Activated naive CD8-positive, alpha-beta T cell treated with anti-CD3 and anti-CD28 coated beads, Interleukin-2, amount 50 U/mL, for 24 hours (primary cell): ENCODE results near the gene TADA1.

Experiments used
- ATAC-seq: fragments of 150-1000 bp; cut with Tn5 transposase; one replicate; pipeline ENCODE4 v1.10.0; 2021
- DNase-seq: peaks from one replicate; pipeline ENCODE4 v3.0.0; 2021
- H3K27ac Mint-ChIP-seq: one replicate; pipeline ENCODE4 v1.8.0; 2021; ENCODE audit warnings: mild to moderate bottlenecking, mixed read lengths
- H3K27me3 Mint-ChIP-seq: one replicate; pipeline ENCODE4 v1.8.0; 2021; ENCODE audit warnings: mixed read lengths
- H3K36me3 Mint-ChIP-seq: one replicate; pipeline ENCODE4 v1.8.0; 2021; ENCODE audit warnings: low read depth, mixed read lengths
- H3K4me1 Mint-ChIP-seq: one replicate; pipeline ENCODE4 v1.8.0; 2021; ENCODE audit warnings: mixed read lengths
- H3K4me3 Mint-ChIP-seq: one replicate; pipeline ENCODE4 v1.8.0; 2021; ENCODE audit warnings: mild to moderate bottlenecking, moderate library complexity, mixed read lengths
- H3K9me3 Mint-ChIP-seq: one replicate; pipeline ENCODE4 v1.8.0; 2021; ENCODE audit warnings: mixed read lengths

The TADA1 gene, protein sequence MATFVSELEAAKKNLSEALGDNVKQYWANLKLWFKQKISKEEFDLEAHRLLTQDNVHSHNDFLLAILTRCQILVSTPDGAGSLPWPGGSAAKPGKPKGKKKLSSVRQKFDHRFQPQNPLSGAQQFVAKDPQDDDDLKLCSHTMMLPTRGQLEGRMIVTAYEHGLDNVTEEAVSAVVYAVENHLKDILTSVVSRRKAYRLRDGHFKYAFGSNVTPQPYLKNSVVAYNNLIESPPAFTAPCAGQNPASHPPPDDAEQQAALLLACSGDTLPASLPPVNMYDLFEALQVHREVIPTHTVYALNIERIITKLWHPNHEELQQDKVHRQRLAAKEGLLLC

DNA sequence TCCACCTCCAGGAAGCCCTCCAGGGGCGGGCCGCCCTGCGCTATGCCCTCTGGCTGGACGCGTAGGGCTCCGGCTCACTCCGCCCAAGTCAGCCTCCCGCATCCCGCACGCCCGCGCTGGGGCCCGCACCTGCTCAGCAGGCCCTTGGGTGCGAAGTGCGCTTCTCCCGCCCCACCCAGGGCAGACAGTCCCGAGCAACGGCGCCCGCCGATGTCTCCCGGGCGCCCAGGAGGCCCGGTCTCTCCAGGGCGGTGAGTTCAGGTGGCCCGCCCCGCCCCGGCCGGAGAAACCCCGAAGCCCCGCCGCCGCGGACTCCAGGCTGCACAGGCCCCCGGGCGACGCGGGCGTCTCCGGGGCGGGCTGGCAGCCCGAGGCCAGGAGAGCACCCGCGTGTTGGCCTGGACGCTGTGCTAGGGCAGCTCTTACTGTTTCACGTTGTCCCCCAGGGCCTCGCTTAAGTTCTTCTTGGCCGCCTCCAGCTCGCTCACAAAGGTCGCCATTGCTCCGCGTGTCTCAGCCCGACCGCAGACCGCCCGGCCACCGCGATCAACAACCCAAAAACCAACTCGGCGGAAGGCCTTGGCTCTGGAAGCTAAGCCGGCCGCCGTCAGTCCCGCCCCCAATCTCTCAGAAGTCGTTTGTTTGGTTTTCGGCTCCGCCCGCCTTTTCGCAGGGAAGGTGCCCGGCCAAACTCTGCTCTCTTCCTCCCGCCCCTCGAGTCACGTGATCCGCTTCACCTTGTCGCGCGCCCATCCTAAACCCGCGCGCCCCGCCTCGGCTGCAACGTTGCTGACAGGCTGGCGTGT is at the start of gene TADA1:
Gene TADA1, minus strand, starts transcription at position 531 of the 806 bp plus-strand sequence. Its CDS starts 31 bp downstream, at position 500.
- Mint-ChIP-seq H3K4me1 (peaks cover 55% of the 10 kb centered on the region), H3K4me3 (peak within 1 kb of the TSS; percentile 95), H3K27ac (peak within 1 kb of the TSS; percentile 99), H3K9me3 (no peaks in the 10 kb centered on the region), H3K36me3 (peaks cover 10% of the 10 kb centered on the region), H3K27me3 (peaks cover 4% of the 10 kb centered on the region)
- ATAC-seq (peak; percentile 94), DNase-seq (peak; percentile 98)

DNA sequence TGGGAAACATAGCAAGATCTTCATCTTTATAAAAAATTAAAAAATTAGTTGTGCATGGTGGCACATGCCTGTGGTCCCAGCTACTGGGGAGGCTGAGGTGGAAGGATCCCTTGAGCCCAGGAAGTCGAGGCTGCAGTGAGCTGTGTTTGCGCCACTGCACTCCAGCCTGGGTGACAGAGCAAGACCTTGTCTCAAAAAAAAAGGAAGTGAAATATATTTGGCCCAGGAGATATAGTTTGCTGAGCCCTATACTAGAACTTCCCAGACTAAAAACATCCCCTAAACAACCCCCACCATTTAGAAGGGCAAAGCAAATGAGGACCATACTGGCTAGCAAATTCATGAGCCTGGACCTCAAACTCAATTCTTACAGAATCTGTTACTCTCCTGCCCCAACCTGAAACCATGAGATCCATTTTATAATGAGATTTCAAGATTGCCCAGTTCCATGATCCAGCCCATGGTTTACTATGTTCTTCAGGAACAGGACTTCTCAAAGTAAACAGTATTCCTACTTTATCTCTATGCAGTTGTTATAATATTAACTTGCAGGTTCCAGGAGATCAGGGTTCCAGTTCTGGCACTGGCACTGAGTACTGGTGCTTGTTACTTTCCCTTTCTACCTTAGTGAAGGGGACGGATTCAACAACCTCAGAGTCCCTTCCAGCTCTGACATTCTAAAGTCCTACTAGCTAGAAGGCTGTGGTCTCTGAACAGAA is 48.9 kb upstream of the TADA1 start:
- no peaks in the 10 kb centered on the region for H3K36me3 Mint-ChIP-seq
- no peaks in the 10 kb centered on the region for H3K4me1 Mint-ChIP-seq
- no peak for ATAC-seq
- H3K4me3 Mint-ChIP-seq = no peak overlapping the region
- DNase-seq = no peak
- no peak overlapping the region for H3K27ac Mint-ChIP-seq
- peaks cover 25% of the 10 kb centered on the region for H3K27me3 Mint-ChIP-seq
- H3K9me3 Mint-ChIP-seq = no peaks in the 10 kb centered on the region

DNA sequence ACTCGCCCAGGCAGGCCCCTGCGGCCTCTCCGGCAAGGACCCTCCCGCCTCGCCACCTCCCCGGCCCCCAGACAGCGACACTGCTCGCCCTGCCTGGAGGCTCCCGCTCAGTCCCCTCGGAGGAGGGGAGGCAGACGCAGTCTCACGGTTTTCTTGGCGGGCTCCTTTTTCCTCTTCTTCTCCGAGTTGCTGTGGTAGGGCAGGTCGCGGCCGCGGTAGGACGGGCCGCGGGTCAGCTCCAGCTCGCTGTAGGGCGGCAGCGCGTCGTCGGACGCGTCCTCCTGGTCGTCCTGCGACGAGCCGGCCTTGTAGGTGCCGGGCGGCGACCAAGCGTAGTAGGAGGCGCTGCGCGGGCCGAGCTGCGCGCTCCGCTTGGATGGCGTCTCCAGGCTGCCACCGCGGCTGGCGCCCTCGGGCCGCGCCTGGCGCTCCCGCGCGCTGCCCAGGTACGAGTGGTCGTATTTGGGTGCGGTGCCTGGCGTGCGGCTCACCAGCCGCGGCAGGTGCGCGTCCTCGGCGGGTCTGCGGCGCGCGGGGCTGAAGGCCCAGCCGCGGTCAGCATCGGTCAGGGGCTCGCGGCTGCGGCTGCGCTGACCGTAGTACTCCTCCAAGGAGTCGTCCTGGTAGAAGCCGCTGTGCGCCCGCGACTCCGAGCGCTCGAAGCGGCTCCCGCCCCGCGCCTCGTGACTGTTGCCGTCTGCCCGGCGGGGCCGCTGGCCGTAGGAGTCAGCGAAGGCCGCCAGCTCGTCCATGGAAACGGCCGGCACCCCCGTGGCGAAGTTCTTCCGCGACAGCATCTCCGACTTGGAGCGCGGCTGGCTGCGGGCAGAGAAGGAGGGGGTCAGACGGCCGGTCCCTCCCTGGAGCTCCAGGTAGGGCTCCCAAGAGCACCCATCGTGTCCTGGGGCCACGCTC is 44.8 kb upstream of the TADA1 start:
- Mint-ChIP-seq H3K4me1 (no peaks in the 10 kb centered on the region), H3K4me3 (no peak overlapping the region), H3K27me3 (peaks cover 39% of the 10 kb centered on the region), H3K9me3 (no peaks in the 10 kb centered on the region), H3K27ac (no peak overlapping the region), H3K36me3 (no peaks in the 10 kb centered on the region)
- ATAC-seq = no peak
- DNase-seq = no peak

DNA sequence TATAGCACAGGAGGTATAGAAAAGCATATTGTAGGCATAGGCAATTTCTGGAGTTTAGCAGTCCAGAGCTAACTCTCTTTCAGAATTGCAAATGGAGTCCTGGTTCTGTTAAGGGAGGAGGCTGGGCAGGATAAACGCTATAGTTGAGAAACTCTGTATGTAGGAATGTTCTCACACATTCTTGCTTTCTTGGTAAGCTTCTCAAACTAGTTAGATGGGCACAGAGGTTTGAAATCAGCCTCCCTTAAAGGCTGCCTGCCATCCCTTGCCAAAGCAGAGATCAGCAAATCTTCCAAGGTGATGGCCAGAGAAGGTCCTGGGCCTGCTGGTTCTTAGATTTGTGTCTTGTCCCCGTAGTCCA is 42.9 kb upstream of the TADA1 start:
- Mint-ChIP-seq H3K4me1 (no peaks in the 10 kb centered on the region), H3K36me3 (no peaks in the 10 kb centered on the region), H3K27ac (no peak overlapping the region), H3K9me3 (no peaks in the 10 kb centered on the region), H3K27me3 (peaks cover 39% of the 10 kb centered on the region), H3K4me3 (no peak overlapping the region)
- DNase-seq (no peak), ATAC-seq (no peak)

DNA sequence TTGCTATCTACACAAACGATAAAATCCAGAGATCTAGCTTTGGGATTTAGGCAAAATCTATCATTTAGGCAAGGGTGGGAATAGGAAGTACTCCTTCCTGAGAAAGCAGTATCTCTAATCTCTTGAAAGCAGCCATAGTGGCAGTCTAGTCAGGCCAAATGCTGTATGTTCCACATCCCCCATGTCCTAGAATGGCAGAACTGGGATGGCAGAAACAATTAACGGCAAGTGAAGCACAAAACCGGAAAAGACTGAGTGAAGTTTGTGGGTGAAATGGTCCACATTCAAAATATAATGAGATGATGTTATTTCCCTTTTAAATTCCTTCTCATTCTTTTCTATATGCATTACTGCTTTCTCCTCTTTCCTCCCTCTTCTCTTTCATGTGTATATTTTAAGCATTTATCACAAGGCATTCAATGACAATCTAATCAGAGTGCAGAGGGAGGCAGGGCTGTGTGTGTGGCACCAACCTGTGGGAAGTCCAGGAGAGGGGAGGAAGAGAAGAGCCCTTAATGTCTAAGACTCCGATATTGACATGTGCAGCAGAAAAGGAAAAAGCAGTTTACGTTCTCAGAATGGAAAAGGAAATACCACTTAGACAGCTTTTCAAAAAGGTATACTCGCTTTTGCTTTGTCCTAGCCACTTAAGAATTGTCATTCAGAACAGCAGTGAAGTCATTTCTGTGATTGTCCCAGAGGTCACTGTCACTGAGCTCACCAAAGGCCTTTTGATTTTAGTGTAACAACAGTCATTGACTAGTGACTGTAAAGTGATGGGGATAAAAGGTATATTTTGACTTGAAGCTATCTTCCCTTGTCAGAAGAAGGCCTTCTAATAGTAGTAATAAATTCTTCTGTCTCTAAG is 42.3 kb upstream of the TADA1 start:
- H3K4me3 Mint-ChIP-seq = no peak overlapping the region
- H3K4me1 Mint-ChIP-seq = no peaks in the 10 kb centered on the region
- DNase-seq (no peak), ATAC-seq (no peak)
- no peaks in the 10 kb centered on the region for H3K36me3 Mint-ChIP-seq
- no peak overlapping the region for H3K27ac Mint-ChIP-seq
- H3K9me3 Mint-ChIP-seq = no peaks in the 10 kb centered on the region
- H3K27me3 Mint-ChIP-seq = peaks cover 39% of the 10 kb centered on the region

DNA sequence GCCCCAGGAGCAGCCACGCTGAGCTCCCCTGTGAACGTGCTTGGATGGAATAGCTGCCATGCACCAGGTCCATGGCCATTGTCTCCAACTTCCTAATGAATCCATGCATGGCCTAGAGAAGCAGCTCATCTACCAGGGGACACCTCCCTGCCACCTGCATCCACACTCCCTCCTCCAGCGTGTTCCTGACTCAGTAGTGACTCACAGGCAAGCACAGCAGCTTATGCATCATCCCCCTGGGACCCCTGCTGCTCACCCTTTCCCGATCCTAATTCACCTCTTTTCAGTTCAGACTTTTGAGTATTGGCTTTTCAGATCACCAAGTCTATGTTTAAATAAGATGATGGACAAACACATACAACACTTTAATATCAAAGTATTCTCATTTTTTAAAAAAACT is 39.9 kb upstream of the TADA1 start:
- Mint-ChIP-seq H3K4me3 (no peak overlapping the region), H3K36me3 (no peaks in the 10 kb centered on the region), H3K27ac (no peak overlapping the region), H3K27me3 (peaks cover 26% of the 10 kb centered on the region), H3K4me1 (no peaks in the 10 kb centered on the region), H3K9me3 (no peaks in the 10 kb centered on the region)
- no peak for DNase-seq
- ATAC-seq = no peak

DNA sequence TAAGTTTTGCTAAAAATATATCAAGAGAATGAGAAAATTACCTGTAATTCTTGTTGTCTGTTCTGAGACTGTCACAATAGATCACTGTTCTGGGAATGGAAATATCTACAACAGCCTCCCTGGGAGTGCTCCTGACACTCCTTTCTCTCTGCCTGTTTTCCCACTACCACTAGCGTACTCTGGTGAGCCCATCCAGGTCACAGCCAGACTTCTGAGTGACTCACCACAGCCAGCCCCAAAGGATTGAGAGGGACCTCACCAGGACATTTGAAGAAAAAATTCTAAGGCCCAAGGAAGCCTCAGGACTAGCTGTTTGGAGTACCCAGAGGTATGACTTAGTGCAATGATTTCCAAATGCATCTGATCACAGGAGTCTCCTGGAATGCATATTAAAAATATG is 39.0 kb upstream of the TADA1 start:
- Mint-ChIP-seq H3K4me1 (peaks cover 5% of the 10 kb centered on the region), H3K4me3 (no peak overlapping the region), H3K27ac (no peak overlapping the region), H3K36me3 (no peaks in the 10 kb centered on the region), H3K27me3 (peaks cover 21% of the 10 kb centered on the region), H3K9me3 (no peaks in the 10 kb centered on the region)
- ATAC-seq (no peak), DNase-seq (no peak)

DNA sequence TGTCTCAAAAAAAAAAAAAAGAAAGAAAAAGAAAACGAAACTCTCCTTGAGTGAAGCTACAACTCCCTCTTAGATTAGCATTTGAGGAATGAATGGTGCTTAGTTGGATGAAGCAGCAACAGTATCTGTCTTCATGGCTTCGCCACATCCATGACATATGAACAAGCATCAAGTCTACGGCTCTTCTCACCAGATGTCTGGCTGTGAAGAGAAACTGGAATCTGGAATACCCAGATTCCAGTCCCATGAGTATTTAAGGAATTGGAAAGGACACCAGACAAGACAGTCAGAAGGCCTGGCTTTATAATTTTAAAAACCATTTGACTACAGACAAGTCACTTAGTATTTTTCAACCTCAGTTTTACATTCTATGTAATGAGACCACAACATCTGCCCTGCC is 38.0 kb upstream of the TADA1 start:
- H3K36me3 Mint-ChIP-seq = no peaks in the 10 kb centered on the region
- no peak overlapping the region for H3K27ac Mint-ChIP-seq
- H3K9me3 Mint-ChIP-seq = no peaks in the 10 kb centered on the region
- no peak for ATAC-seq
- H3K4me1 Mint-ChIP-seq = peaks cover 5% of the 10 kb centered on the region
- no peak for DNase-seq
- H3K27me3 Mint-ChIP-seq = peaks cover 12% of the 10 kb centered on the region
- H3K4me3 Mint-ChIP-seq = no peak overlapping the region

DNA sequence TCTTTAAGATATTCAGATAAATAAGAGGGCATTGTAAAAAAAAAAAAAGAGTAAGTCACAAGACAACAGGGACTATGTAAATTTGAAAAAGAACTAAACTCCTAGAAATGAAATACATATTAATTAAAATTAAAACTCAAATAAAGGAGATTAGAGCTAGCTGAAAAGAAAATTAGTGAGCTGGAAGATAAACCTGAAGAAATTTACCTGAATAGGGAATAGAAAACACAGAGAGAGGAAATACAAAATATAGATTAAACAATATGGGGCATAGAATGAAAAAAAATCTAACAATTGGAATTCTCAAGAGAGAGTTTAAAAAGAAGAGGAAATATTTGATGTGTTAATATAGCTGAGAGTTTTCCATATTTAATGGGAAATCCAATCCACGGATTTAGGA is 35.6 kb upstream of the TADA1 start:
- no peak for ATAC-seq
- Mint-ChIP-seq H3K27ac (no peak overlapping the region), H3K27me3 (peaks cover 3% of the 10 kb centered on the region), H3K9me3 (no peaks in the 10 kb centered on the region), H3K4me3 (no peak overlapping the region), H3K4me1 (peaks cover 5% of the 10 kb centered on the region), H3K36me3 (no peaks in the 10 kb centered on the region)
- no peak for DNase-seq

DNA sequence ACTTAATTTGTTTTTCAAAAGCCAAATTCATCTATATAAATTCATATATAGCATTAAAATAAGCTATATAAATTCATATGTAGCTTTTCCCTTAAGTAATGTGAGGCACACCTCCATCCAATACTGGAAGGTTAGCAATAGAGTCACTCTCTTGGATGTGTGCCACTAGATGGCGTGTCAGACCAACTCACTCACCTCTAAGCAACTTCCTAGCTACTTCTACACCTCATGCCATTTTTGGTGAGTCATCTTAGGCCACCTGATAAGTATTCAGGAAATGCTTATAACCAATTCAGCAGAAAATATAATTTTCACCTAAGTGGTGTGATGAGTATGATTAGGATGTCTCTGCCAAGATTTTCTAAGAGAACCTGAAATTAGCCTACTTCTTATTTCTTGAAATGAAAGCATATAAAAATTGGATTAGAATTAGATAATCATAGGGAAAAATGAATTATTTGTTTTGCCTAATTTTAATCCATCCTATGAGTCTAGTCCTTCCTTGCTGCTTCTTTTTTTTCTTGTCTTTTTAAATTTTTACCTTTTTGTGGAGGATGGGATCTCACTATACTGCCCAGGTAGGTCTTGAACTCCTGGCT is 34.4 kb upstream of the TADA1 start:
- H3K36me3 Mint-ChIP-seq = no peaks in the 10 kb centered on the region
- no peak overlapping the region for H3K4me3 Mint-ChIP-seq
- H3K9me3 Mint-ChIP-seq = no peaks in the 10 kb centered on the region
- H3K27ac Mint-ChIP-seq = no peak overlapping the region
- H3K27me3 Mint-ChIP-seq = peaks cover 3% of the 10 kb centered on the region
- ATAC-seq (peak; percentile 98), DNase-seq (peak; percentile 73)
- H3K4me1 Mint-ChIP-seq = peaks cover 12% of the 10 kb centered on the region

DNA sequence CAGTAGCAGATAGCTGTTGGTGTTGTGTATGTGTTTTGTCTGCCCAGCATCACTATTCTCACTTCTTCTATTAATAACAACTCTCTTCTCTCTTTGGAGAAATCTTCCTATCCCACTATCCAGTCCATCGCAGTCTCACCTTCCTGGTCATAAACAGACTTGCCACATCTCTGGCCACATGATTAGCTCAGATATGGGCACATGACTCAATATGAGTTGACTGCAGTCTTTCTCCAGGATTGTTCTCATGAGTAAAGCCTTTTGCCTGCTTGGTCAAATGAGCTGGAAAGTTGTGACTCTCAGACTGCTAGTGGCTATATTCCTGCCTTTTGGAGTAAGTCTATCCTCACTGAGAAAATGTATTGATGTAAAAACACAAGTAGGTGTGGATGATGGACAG is 32.9 kb upstream of the TADA1 start:
- no peak overlapping the region for H3K27ac Mint-ChIP-seq
- peaks cover 12% of the 10 kb centered on the region for H3K4me1 Mint-ChIP-seq
- H3K9me3 Mint-ChIP-seq = no peaks in the 10 kb centered on the region
- H3K36me3 Mint-ChIP-seq = no peaks in the 10 kb centered on the region
- H3K27me3 Mint-ChIP-seq = peaks cover 3% of the 10 kb centered on the region
- DNase-seq = no peak
- H3K4me3 Mint-ChIP-seq = no peak overlapping the region
- ATAC-seq = no peak

DNA sequence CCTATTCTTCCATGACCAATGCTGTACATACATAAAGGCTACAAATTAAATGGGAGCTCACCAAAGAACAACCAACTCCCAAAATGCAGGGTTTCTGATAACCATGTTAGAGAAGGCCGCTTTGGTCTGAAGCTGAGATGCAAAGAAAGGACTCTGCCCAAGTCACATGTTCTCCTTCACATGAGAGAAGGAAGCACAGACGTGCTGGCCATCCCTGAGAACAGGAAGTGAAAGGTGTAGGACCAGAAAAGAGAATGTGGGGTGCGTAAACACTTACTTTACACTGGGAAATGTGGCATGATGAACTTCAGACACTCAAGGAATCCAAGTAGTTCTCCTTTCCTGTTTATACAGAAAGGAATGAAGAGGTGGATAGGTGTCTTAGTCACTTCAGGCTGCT is 31.7 kb upstream of the TADA1 start:
- ATAC-seq = no peak
- DNase-seq = no peak
- Mint-ChIP-seq H3K4me1 (peaks cover 12% of the 10 kb centered on the region), H3K27ac (no peak overlapping the region), H3K9me3 (no peaks in the 10 kb centered on the region), H3K27me3 (peaks cover 1% of the 10 kb centered on the region), H3K36me3 (no peaks in the 10 kb centered on the region), H3K4me3 (no peak overlapping the region)

DNA sequence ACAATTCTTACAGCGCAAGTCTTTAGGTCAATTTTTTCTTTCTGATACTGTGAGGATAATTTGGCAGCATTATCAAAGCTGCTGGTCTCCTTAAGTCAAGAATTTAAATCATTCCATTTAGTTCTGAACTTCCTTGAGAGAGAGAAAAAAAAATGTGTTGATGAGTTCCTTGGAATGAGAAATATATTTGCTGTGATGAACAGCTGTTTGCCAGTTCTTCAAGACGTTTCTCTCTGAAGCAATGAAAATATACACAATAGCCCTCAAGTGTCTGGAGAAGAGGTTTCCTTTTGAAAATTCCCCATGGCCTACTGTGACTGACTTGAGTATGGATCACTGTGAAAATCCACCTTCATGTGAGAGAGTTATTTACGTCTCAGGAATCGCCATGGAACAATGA is 31.0 kb upstream of the TADA1 start:
- Mint-ChIP-seq H3K36me3 (no peaks in the 10 kb centered on the region), H3K4me1 (peaks cover 14% of the 10 kb centered on the region), H3K9me3 (no peaks in the 10 kb centered on the region), H3K27me3 (no peaks in the 10 kb centered on the region), H3K27ac (no peak overlapping the region), H3K4me3 (no peak overlapping the region)
- ATAC-seq (no peak), DNase-seq (no peak)
